IMR-90 (cell line): ENCODE data around the gene CCDC13. TPM values are rescaled to one million over a fixed set of nuclear protein-coding genes. Genes with fewer than 3 reads are reported as not detected.

Experiments
- ATAC-seq: fragments of 200-7000 bp; cut with Tn5 transposase; 2 replicates; pipeline ENCODE4 v1.9.1; 2020; ENCODE audit warnings: low read depth, mild to moderate bottlenecking, moderate library complexity
- BruUV-seq: library from RNA; stranded (reverse); fragments of 400-500 nt; replicated peaks from 2 replicates; lab custom pipeline; 2021; lab: Mats Ljungman, UMichigan
- CTCF ChIA-PET: fragments of 300-600 bp; formaldehyde crosslinking; extraction: SDS; loops from one replicate; lab custom pipeline; 2021; ENCODE audit warnings: antibody characterized with exemption; lab: Yijun Ruan, JAX
- POLR2A ChIA-PET: fragments of 300-600 bp; sonication (Branson Sonifier 250); formaldehyde crosslinking; loops from one replicate; lab custom pipeline; 2022; ENCODE audit warnings: antibody characterized with exemption; ENCODE audit not compliant: unreplicated experiment; lab: Charles Lee
- DNase-seq: peaks from one replicate; pipeline ENCODE4 v3.0.0; 2013
- H2AFZ ChIP-seq: replicated peaks from 2 replicates; pipeline ENCODE3; 2013; ENCODE audit warnings: low read length, mild to moderate bottlenecking; ENCODE audit not compliant: poor library complexity
- H2AK5ac ChIP-seq: 2 replicates; pipeline ENCODE4 v1.6.1; 2013; ENCODE audit warnings: low read depth, low read length, inconsistent platforms
- H2AK9ac ChIP-seq: replicated peaks from 2 replicates; pipeline ENCODE3; 2013; ENCODE audit warnings: mild to moderate bottlenecking, low read depth, low read length, moderate library complexity; ENCODE audit not compliant: poor library complexity
- H2BK120ac ChIP-seq: 2 replicates; pipeline ENCODE4 v1.6.1; 2013; ENCODE audit warnings: low read depth, low read length, inconsistent platforms
- H2BK15ac ChIP-seq: 3 replicates; pipeline ENCODE4 v1.6.1; 2013; ENCODE audit warnings: low read depth, low read length, inconsistent platforms
- H2BK20ac ChIP-seq: 2 replicates; pipeline ENCODE4 v1.6.1; 2013; ENCODE audit warnings: low read depth, mild to moderate bottlenecking, inconsistent platforms, low read length, moderate library complexity
- H2BK5ac ChIP-seq: 2 replicates; pipeline ENCODE4 v1.6.1; 2013; ENCODE audit warnings: mild to moderate bottlenecking, low read depth, low read length, inconsistent platforms; ENCODE audit not compliant: poor library complexity, severe bottlenecking
- H3K14ac ChIP-seq: replicated peaks from 2 replicates; pipeline ENCODE4 v1.6.1; 2013; ENCODE audit warnings: low read depth, low read length, inconsistent platforms
- H3K18ac ChIP-seq: 2 replicates; pipeline ENCODE4 v1.6.1; 2013; ENCODE audit warnings: low read depth, low read length, control low read depth
- H3K23ac ChIP-seq: 2 replicates; pipeline ENCODE4 v1.6.1; 2013; ENCODE audit warnings: low read depth, low read length, inconsistent platforms
- H3K27ac ChIP-seq: 2 replicates; pipeline ENCODE4 v1.5.1; 2013; ENCODE audit warnings: mild to moderate bottlenecking, control low read depth, low read length; ENCODE audit not compliant: insufficient read depth
- H3K27me3 ChIP-seq: 2 replicates; pipeline ENCODE4 v1.6.1; 2013; ENCODE audit warnings: low read length; ENCODE audit not compliant: control insufficient read depth, insufficient read depth
- H3K36me3 ChIP-seq: 2 replicates; pipeline ENCODE4 v1.6.1; 2013; ENCODE audit warnings: low read length, mixed read lengths; ENCODE audit not compliant: control insufficient read depth, insufficient read depth
- H3K4ac ChIP-seq: 2 replicates; pipeline ENCODE4 v1.6.1; 2013; ENCODE audit warnings: low read depth, low read length, inconsistent platforms
- H3K4me1 ChIP-seq: 2 replicates; pipeline ENCODE4 v1.6.1; 2013; ENCODE audit warnings: low read length, mixed read lengths; ENCODE audit not compliant: control insufficient read depth, insufficient read depth
- H3K4me2 ChIP-seq: 2 replicates; pipeline ENCODE4 v1.6.1; 2013; ENCODE audit warnings: low read depth, mild to moderate bottlenecking, control low read depth, low read length, moderate library complexity
- H3K4me3 ChIP-seq: 2 replicates; pipeline ENCODE4 v1.5.1; 2013; ENCODE audit warnings: low read depth, mild to moderate bottlenecking, control low read depth, low read length, moderate library complexity; ENCODE audit not compliant: insufficient read depth
- H3K56ac ChIP-seq: 2 replicates; pipeline ENCODE4 v1.6.1; 2013; ENCODE audit warnings: low read length, inconsistent platforms; ENCODE audit not compliant: insufficient read depth; ENCODE audit errors: extremely low read depth
- H3K79me1 ChIP-seq, 2 experiments: 2 replicates each; pipeline ENCODE4 v1.6.1; 2013; ENCODE audit warnings: low read length in 2 of 2, inconsistent platforms in 1 of 2, low read depth in 1 of 2
- H3K9ac ChIP-seq: 2 replicates; pipeline ENCODE4 v1.6.1; 2013; ENCODE audit warnings: low read depth, low read length, control low read depth
- H3K9me1 ChIP-seq: 2 replicates; pipeline ENCODE4 v1.6.1; 2013; ENCODE audit warnings: low read length, inconsistent platforms; ENCODE audit not compliant: insufficient read depth
- H3K9me3 ChIP-seq: 2 replicates; pipeline ENCODE4 v1.6.1; 2013; ENCODE audit warnings: low read length; ENCODE audit not compliant: control insufficient read depth, insufficient read depth
- H4K20me1 ChIP-seq: 2 replicates; pipeline ENCODE4 v1.6.1; 2013; ENCODE audit warnings: low read length, inconsistent platforms; ENCODE audit not compliant: insufficient read depth
- H4K5ac ChIP-seq: 2 replicates; pipeline ENCODE4 v1.6.1; 2013; ENCODE audit warnings: mild to moderate bottlenecking, low read depth, low read length, control low read depth
- H4K8ac ChIP-seq, 2 experiments: 2 replicates each; pipeline ENCODE4 v1.6.1; 2013; ENCODE audit warnings: low read depth in 2 of 2, low read length in 2 of 2, control low read depth in 1 of 2, inconsistent platforms in 1 of 2
- H4K91ac ChIP-seq: 2 replicates; pipeline ENCODE4 v1.6.1; 2013; ENCODE audit warnings: low read depth, low read length, inconsistent platforms; ENCODE audit not compliant: insufficient read depth
- CEBPB ChIP-seq: IDR thresholded peaks from 2 replicates; pipeline ENCODE4 v1.6.1; 2012; ENCODE audit warnings: low read depth, low read length, improper control_type of control experiment
- CHD1 ChIP-seq: IDR thresholded peaks from 2 replicates; pipeline ENCODE4 v1.6.1; 2012; ENCODE audit warnings: low read depth, low read length, improper control_type of control experiment
- MXI1 ChIP-seq: IDR thresholded peaks from 2 replicates; pipeline ENCODE4 v1.6.1; 2012; ENCODE audit warnings: low read depth, mild to moderate bottlenecking, low read length, moderate library complexity, borderline replicate concordance
- POLR2A ChIP-seq: IDR thresholded peaks from 2 replicates; pipeline ENCODE4 v1.6.1; 2012; ENCODE audit warnings: mild to moderate bottlenecking, low read depth, low read length
- RAD21 ChIP-seq: IDR thresholded peaks from 2 replicates; pipeline ENCODE4 v1.6.1; 2012; ENCODE audit warnings: low read length, improper control_type of control experiment
- SMC3 ChIP-seq: fragments of 150-350 bp; IDR thresholded peaks from 2 replicates; pipeline ENCODE4 v1.6.1; 2016; ENCODE audit warnings: low read depth, mild to moderate bottlenecking, antibody characterized with exemption, low read length, moderate library complexity
- WGBS, 2 experiments: methylation state at CpG; one replicate each; pipeline versions ENCODE4 v1.1.5 to v1.1.7; 2013; ENCODE audit warnings: missing lambda C conversion rate in 2 of 2; ENCODE audit not compliant: insufficient read length in 1 of 2; ENCODE audit errors: extremely low coverage in 2 of 2; 5-methylcytosine and 5-hydroxymethylcytosine counted together
- dilution Hi-C: fragments of 300-500 bp; cut with HindIII; formaldehyde crosslinking; loops from one replicate; pipeline ENCODE4 v1.14.3; 2018; ENCODE audit warnings: low sequenced_read_pairs; ENCODE audit not compliant: unreplicated experiment
- in situ Hi-C: fragments of 300-500 bp; cut with MboI; formaldehyde crosslinking; loops from 3 replicates; pipeline ENCODE4 v1.14.3; 2019; ENCODE audit warnings: low sequenced_read_pairs, inconsistent platforms, mixed read lengths
- intact Hi-C: fragments of 100-400 bp; cut with micrococcal nuclease; formaldehyde crosslinking; loops from 2 replicates; pipeline ENCODE4 v1.10.0; 2022
- polyA plus RNA-seq, 3 experiments: library from polyadenylated mRNA; depleted of rRNA; stranded (reverse); fragments of >200 nt; gene quantifications; 2 replicates each; pipeline ENCODE4 v1.2.3, GENCODE V29; 2012; ENCODE audit warnings: low replicate concordance in 1 of 3
- total RNA-seq: library from RNA; depleted of rRNA; stranded (reverse); fragments of >200 nt; gene quantifications from 2 replicates; pipeline ENCODE4 v1.2.3, GENCODE V29; 2012

CCDC13 gene
- total and polyA plus RNA-seq, 2 of the 4 experiments (the other 2 are of a cell fraction), result 0.18 to 0.19 TPM

- Histone ChIP-seq H3K27me3 (no peaks in the 10 kb centered on the region; the same call in 1 of the 2 replicates), H4K5ac (no peak overlapping the region), H3K4me2 (no peak overlapping the region), H3K4me1 (no peaks in the 10 kb centered on the region), H4K20me1 (no peaks in the 10 kb centered on the region), H3K18ac (no peak overlapping the region), H3K9me3 (no peaks in the 10 kb centered on the region), H2AK9ac (no peak overlapping the region), H3K4ac (no peak overlapping the region), H3K79me1 (no peaks in the 10 kb centered on the region), H3K14ac (no peak overlapping the region), H2BK15ac (no peak overlapping the region), H3K27ac (no peak overlapping the region), H2BK5ac (no peak overlapping the region), H3K4me3 (no peak overlapping the region), H3K9ac (no peak overlapping the region), H2BK120ac (no peak overlapping the region), H2AFZ (no peak overlapping the region), H3K36me3 (no peaks in the 10 kb centered on the region), H2BK20ac (no peak overlapping the region), H2AK5ac (no peak overlapping the region), H3K56ac (no peak overlapping the region), H4K8ac (no peak overlapping the region), H3K23ac (no peak overlapping the region), H4K91ac (no peak overlapping the region), H3K9me1 (no peaks in the 10 kb centered on the region)
- DNase-seq (no peak), ATAC-seq (no peak)
- TF ChIP-seq RAD21 (no peak), CEBPB (no peak), POLR2A (no peak), CHD1 (no peak), SMC3 (no peak), MXI1 (no peak)
- POLR2A ChIA-PET, result no interaction called here
- CTCF ChIA-PET, result no interaction called here
- BruUV-seq, result no TSS peak
- dilution Hi-C loops (no loop called here), intact Hi-C loops (no loop called here), in situ Hi-C loops (no loop called here)
- 98% methylated on average over 6 of the region's 28 CpGs; no CpG with 5 or more reads in 1 of the 2 experiments for WGBS, 2 experiments
Measured at GRCh38 chr3:42769477-42770131, 3.4 kb downstream of the CCDC13 start.
